NT2/D1 (cell line): ENCODE measurements around the gene PTGR3.

Experiments used
- SUZ12 ChIP-seq: IDR thresholded peaks from 2 replicates; pipeline ENCODE4 v1.6.1; 2011; ENCODE audit not compliant: insufficient read length, insufficient read depth; ENCODE audit errors: extremely low read depth
- ZNF274 ChIP-seq: IDR thresholded peaks from 2 replicates; pipeline ENCODE4 v1.6.1; 2011; ENCODE audit warnings: mild to moderate bottlenecking, low read depth, low read length

DNA sequence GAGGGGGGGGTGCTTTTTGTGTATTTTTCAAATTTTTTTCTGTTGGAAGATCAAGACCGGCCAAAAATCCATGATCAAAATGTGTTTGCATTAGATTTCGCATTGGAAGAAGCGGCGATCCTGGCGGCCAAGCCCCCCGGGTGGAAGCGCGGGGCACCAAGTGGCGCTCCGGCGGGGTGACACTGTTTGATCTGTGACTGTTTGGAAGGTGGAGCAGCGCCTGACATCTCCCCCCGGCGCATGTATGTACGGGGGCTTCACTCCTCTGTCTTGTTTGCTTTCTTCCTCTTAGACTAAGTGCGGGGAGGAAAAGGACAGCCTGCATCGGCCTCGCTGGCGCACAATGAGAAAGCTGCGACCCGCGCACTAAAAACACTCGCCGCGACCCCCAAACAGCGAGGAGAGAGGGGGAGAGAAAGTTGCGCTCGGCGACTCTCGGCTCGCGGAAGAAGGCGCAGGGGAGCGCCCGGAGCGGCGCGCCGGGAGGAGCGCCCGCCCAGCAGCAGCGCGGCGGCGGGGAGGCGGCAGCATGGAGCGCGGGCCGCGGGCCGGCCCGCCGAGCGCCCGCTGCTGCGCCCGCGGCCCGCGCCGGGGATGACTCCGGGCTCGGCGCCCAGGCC, 2.2 kb upstream of the PTGR3 start:
- TF ChIP-seq ZNF274 (no peak), SUZ12 (no peak)
